ENCODE measurements around the gene PKD1L1. TPM values are rescaled to one million over a fixed set of nuclear protein-coding genes. Genes with fewer than 3 reads are reported as not detected.

PKD1L1 gene
- total and polyA plus RNA-seq, 3 donors from 2014 or later = 4.0 to 4.8 (median 4.2) TPM

GRCh38 chr7:47775238-47775637 is 173.0 kb downstream of the PKD1L1 start:
- Histone ChIP-seq H3K36me3 (ENCODE audit: low read depth, missing control alignments) (no peaks in the 10 kb centered on the region), H3K9me3 (no peaks in the 10 kb centered on the region), H3K27ac (no peak overlapping the region), H3K4me3 (no peak overlapping the region), H3K27me3 (no peaks in the 10 kb centered on the region), H3K4me1 (no peaks in the 10 kb centered on the region)
- 62 to 64% methylated on average over 2 of the region's 2 CpGs for WGBS, 2 donors
- TF ChIP-seq POLR2A (IDR thresholded peaks at IDR 0.05) = no peak
- no peak for TF ChIP-seq CTCF (IDR thresholded peaks at IDR 0.05)
- intact Hi-C loops (cut with DNase I; ENCODE audit: low total_unique reads) = no loop called here
- DNase-seq = no peak

GRCh38 chr7:47772492-47772891 is 175.8 kb downstream of the PKD1L1 start:
- intact Hi-C loops (cut with DNase I; ENCODE audit: low total_unique reads) = no loop called here
- no peak overlapping the region for H3K27ac ChIP-seq
- H3K4me3 ChIP-seq = no peak overlapping the region
- H3K9me3 ChIP-seq = no peaks in the 10 kb centered on the region
- H3K4me1 ChIP-seq = no peaks in the 10 kb centered on the region
- H3K36me3 ChIP-seq (ENCODE audit: low read depth, missing control alignments) = no peaks in the 10 kb centered on the region
- WGBS, 2 donors = 90 to 92% methylated on average over 4 of the region's 4 CpGs
- no peaks in the 10 kb centered on the region for H3K27me3 ChIP-seq
- TF ChIP-seq CTCF (IDR thresholded peaks at IDR 0.05) (no peak), POLR2A (IDR thresholded peaks at IDR 0.05) (no peak)
- DNase-seq = no peak

- Histone ChIP-seq H3K27ac (no peak overlapping the region), H3K36me3 (ENCODE audit: low read depth, missing control alignments) (no peaks in the 10 kb centered on the region), H3K4me3 (no peak overlapping the region), H3K4me1 (no peaks in the 10 kb centered on the region), H3K27me3 (no peaks in the 10 kb centered on the region), H3K9me3 (no peaks in the 10 kb centered on the region)
- no peak for TF ChIP-seq POLR2A (IDR thresholded peaks at IDR 0.05)
- TF ChIP-seq CTCF (IDR thresholded peaks at IDR 0.05) = no peak
- intact Hi-C loops (cut with DNase I; ENCODE audit: low total_unique reads) = no loop called here
- 75 to 76% methylated on average over 5 of the region's 5 CpGs for WGBS, 2 donors
- no peak for DNase-seq
Measured at GRCh38 chr7:47771990-47772360, 176.3 kb downstream of the PKD1L1 start.

- Histone ChIP-seq H3K9me3 (no peaks in the 10 kb centered on the region), H3K27ac (no peak overlapping the region), H3K4me1 (no peaks in the 10 kb centered on the region), H3K36me3 (ENCODE audit: low read depth, missing control alignments) (no peaks in the 10 kb centered on the region), H3K27me3 (no peaks in the 10 kb centered on the region), H3K4me3 (no peak overlapping the region)
- intact Hi-C loops (cut with DNase I; ENCODE audit: low total_unique reads) = no loop called here
- no peak for TF ChIP-seq CTCF (IDR thresholded peaks at IDR 0.05)
- TF ChIP-seq POLR2A (IDR thresholded peaks at IDR 0.05) = no peak
- 74 to 77% methylated on average over 5 of the region's 5 CpGs for WGBS, 2 donors
- no peak for DNase-seq
Measured at GRCh38 chr7:47771336-47771989, 176.8 kb downstream of the PKD1L1 start.

GRCh38 chr7:47766126-47766525 is 182.1 kb downstream of the PKD1L1 start:
- H3K27me3 ChIP-seq = no peaks in the 10 kb centered on the region
- 84 to 93% methylated on average over 7 of the region's 7 CpGs for WGBS, 2 donors
- no peaks in the 10 kb centered on the region for H3K9me3 ChIP-seq
- no peak overlapping the region for H3K4me3 ChIP-seq
- no peak for DNase-seq
- H3K27ac ChIP-seq = no peak overlapping the region
- intact Hi-C loops (cut with DNase I; ENCODE audit: low total_unique reads) = no loop called here
- peaks cover 4% of the 10 kb centered on the region for H3K4me1 ChIP-seq
- H3K36me3 ChIP-seq (ENCODE audit: low read depth, missing control alignments) = no peaks in the 10 kb centered on the region
- TF ChIP-seq CTCF (IDR thresholded peaks at IDR 0.05) = no peak
- TF ChIP-seq POLR2A (IDR thresholded peaks at IDR 0.05) = no peak
